Renal pelvis (tissue), 4 donors: ENCODE measurements around the gene TPRG1L. TPM values are rescaled to one million over a fixed set of nuclear protein-coding genes. Genes with fewer than 3 reads are reported as not detected.

Experiments
- DNase-seq: peaks from one replicate; pipeline ENCODE4 v3.0.0-alpha.2; 2013
- polyA plus RNA-seq, 3 donors: library from polyadenylated mRNA; unstranded; fragments of 120-200 nt; gene quantifications; one replicate each; pipeline ENCODE4 v1.2.1, GENCODE V29; 2013; ENCODE audit not compliant: insufficient read length in 3 of 3

TPRG1L gene
- polyA plus RNA-seq, 3 donors: 39.8 to 46.1 (median 41.1) TPM

DNA sequence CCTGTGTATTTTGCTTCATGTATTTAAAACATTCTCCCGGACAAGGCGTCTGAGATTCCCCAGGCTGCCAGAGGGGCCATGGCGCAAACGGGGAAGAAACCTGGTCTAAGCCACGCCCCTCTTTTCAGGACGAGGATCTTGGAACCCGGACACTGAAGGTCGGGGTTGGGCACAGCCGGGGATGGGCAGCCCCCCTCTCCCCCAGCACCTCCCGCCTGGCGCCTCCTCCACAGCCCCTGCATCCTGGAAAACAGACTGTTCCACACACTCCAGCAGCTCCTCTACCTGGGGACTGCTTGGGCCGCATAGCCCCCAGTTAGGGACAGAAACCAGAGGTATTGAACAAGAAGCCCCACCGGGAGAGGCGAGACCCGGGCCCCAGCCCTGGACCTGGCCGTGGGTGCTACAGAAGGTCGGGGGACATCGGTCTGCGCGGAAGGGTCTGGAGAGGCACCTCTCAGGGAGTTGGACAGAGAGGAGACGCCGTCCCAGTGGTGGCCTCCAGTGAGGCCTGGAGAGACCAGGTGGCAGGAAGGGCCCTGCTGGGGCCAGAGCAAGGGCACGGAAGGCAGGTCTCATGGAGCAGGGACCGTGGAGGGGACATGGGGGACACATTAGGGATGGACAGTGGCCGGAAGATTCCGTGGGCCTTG, 32.9 kb downstream of the TPRG1L start:
- DNase-seq: no peak

GRCh38 chr1:3658231-3658615, 33.4 kb downstream of the TPRG1L start:
- DNase-seq: no peak

DNA sequence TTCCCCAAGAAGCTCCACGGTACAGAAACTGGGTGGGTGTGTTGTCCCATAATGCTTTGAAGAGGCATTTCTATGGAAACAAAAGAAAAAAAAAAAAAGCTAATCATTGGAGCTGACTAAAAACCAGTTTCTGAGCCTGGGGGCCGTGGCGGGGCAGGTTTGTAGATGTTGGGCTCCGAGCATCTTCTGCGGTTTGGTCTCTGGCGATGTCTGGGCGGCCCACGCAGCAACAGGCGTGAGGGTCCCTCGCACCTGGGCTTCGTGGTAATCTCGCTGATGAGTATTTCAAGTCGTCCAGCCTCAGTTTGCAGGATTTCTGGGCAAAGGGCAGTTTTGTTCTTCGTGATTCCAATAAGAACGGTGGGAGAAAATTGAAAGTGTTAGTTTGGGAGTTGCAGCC, 34.3 kb downstream of the TPRG1L start:
- no peak for DNase-seq

- DNase-seq: no peak
Measured at GRCh38 chr1:3660704-3661103, 35.9 kb downstream of the TPRG1L start.

- no peak for DNase-seq
Measured at GRCh38 chr1:3661631-3662030, 36.8 kb downstream of the TPRG1L start.

- DNase-seq: no peak
Measured at GRCh38 chr1:3662080-3662671, 37.4 kb downstream of the TPRG1L start.

- DNase-seq: no peak
Measured at GRCh38 chr1:3663999-3664699, 39.3 kb downstream of the TPRG1L start.

- no peak for DNase-seq
Measured at GRCh38 chr1:3664700-3665375, 40.0 kb downstream of the TPRG1L start.

DNA sequence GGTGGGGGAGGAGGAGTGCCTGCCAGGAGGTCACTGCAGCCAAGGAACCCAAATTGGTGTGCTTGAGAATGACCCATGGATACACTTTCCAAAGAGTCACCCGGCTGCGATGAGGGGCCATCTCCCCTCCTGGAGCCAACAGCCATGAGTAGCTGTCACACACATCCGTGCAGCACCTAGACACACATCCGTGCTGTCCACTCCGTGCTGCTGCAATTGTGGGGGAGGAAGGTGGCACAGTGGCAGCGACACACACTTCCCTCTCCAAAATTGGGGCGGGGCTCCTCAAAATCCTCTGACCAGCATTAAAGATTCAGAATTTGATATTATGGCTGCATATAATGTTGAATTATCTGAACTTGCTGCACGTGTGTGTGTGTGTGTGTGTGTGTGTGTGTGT, 43.3 kb downstream of the TPRG1L start:
- DNase-seq: no peak

- no peak for DNase-seq
Measured at GRCh38 chr1:3668585-3669300, 43.9 kb downstream of the TPRG1L start.

DNA sequence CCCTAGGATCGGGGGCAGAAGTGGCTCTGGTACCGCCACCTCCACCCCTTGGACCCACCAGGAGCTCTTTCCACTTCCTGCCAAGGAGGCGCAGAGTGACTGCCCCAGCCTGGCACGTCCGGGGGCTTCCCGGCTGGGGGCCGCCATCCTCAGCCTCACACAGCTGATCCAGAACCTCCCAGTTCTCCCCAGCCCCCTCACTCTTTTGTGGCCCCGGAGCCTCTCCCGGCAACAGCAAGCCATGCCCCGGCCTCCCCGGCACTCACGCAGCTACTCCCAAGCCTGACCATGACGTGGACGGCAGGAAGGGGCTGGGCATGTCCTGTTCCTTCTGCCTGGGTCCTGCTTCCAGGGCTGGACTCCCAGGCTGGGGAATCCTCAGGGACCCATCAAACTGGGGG, 44.6 kb downstream of the TPRG1L start:
- no peak for DNase-seq

DNA sequence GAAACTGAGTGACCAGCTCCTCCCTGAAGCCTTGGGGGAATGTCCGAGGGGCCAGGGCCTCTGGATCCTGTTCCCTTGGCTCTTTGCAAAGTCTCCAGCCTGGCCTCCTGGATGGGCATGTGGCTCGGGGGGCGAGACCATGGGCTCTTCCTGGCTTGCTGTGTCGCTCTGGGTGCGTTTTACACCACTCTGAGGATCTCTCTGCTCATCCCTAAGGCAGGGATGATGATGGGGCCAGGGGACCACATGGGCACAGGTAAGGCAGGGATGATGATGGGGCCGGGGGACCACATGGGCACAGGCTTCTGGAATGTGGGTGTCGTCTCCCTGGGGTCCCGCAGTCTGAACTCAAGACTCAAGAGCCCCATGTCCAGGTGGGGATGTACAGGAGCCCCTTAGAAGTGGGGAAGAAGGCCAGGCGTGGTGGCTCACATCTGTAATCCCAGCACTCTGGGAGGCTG, 45.2 kb downstream of the TPRG1L start:
- no peak for DNase-seq

- DNase-seq: no peak
Measured at GRCh38 chr1:3670823-3671265, 46.0 kb downstream of the TPRG1L start.

GRCh38 chr1:3671371-3672180, 46.8 kb downstream of the TPRG1L start:
- DNase-seq: no peak

GRCh38 chr1:3672231-3672970, 47.6 kb downstream of the TPRG1L start:
- DNase-seq: no peak

- no peak for DNase-seq
Measured at GRCh38 chr1:3672971-3673361, 48.2 kb downstream of the TPRG1L start.

DNA sequence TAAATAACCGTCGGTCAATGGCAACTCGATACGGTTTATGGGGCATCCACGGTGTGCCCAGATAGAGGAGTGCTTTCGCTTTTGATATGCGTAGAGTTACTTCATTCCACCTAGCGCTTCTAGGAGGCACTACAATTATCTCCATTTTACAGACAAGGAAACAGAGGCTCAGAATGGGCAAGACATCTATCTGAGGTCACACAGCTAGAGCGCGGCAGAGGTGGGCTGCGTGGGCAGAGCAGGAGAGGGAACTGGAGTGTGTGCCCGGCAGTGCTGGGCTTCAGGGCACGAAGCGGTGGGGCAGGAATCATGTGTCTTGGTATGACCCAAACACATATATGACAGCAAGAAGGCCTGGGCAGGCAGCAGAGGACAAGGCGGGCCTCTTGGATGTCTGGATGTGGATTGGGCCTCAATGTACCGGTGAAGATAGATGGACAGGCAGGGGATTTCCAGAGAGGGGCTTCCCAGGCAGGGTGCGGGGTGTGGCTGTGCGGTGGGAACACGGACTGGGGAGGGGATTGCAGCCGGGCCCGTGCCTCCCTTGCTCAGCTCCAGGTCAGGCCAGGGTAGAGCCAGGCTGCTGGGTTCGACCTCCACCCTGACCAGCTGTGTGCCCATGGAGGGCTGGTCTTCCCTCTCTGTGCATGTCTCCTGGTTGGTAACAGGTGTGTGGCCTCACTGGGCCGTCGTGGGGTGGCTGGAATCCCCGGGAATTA, 48.7 kb downstream of the TPRG1L start:
- no peak for DNase-seq

DNA sequence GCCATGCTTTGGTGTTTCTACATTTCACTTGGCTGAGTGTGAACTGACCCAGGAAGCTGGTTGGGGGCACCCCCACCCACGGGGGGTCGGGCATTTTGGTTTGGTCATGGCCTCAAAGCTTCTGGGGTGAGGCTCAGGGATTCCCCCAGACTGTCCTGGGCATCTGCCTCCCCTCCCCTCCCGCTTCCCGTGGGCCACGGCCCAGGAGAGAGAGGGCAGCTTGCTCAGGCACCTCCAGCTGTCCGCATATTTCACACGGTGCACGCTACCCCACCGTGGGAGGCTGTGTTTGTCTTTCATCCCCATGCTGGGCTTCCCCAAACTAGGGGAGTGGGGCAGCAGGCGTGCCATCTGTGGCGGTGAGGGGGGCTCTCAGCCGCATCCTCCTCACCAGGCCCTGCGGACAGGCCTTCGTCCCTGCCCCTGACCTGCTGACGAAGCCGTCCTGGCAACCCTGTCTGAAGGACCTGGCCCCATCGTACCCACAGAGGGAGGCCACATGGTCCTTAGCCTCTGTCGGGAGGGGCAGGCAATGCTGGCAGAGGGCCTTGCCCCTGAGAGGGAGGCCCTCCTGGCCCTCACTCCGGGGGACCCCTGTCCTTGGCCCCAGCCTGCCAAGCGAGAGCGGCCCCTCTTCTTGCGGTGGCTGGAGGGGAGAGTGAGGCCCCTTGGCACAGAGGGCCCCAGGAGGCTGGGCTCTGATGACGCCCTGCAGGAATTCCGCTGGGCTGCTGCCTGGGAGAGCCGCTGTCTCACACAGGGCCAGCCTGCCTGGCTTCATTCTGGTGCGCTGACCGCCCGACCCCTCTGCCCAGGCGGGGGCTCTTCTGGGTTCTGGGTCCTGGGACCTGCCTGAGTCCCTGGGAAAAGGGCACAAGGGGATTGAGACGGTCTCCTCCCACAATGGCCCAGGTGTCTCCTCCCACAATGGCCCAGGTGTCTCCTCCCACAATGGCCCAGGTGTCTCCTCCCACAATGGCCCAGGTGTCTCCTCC, 49.6 kb downstream of the TPRG1L start:
- no peak for DNase-seq
